Suprapubic skin (tissue), 4 donors: ENCODE measurements around the gene RAB27B. TPM values are rescaled to one million over a fixed set of nuclear protein-coding genes. Genes with fewer than 3 reads are reported as not detected.
"Not testable (repeated sequence)": the region's sequence is repeated elsewhere in the genome, so short reads cannot be mapped to it uniquely, and the experiment has no call there.

ENCODE experiments used
- DNase-seq, 2 donors: peaks; one replicate each; pipeline ENCODE4 v3.0.0-alpha.2; 2019; ENCODE audit warnings: low spot score in 2 of 2
- H3K27ac ChIP-seq: fragments of 200-600 bp; sonication (generic); one replicate; pipeline ENCODE4 v1.5.1; 2019
- H3K27me3 ChIP-seq: fragments of 200-600 bp; sonication (generic); one replicate; pipeline ENCODE4 v1.5.1; 2019
- H3K36me3 ChIP-seq: fragments of 200-600 bp; sonication (generic); one replicate; pipeline ENCODE4 v1.5.1; 2019
- H3K4me1 ChIP-seq: fragments of 200-600 bp; sonication (generic); one replicate; pipeline ENCODE4 v1.5.1; 2019
- H3K4me3 ChIP-seq: fragments of 200-600 bp; sonication (generic); one replicate; pipeline ENCODE4 v1.5.1; 2019; ENCODE audit warnings: mild to moderate bottlenecking
- H3K9me3 ChIP-seq: fragments of 200-600 bp; sonication (generic); one replicate; pipeline ENCODE4 v1.5.1; 2019
- CTCF ChIP-seq, 2 donors: fragments of 200-600 bp in 1 of 2; fragments of 450-650 bp in 1 of 2; sonication (generic) in 1 of 2; IDR thresholded peaks; one replicate each; pipeline ENCODE4 v1.5.1; 2016 to 2019; ENCODE audit warnings: antibody characterized with exemption in 2 of 2, mild to moderate bottlenecking in 1 of 2, moderate library complexity in 1 of 2
- EP300 ChIP-seq: sonication (generic); formaldehyde crosslinking; IDR thresholded peaks from one replicate; pipeline ENCODE4 v1.6.1; 2017; ENCODE audit warnings: antibody characterized with exemption
- POLR2A ChIP-seq, 2 donors: fragments of 450-650 bp; IDR thresholded peaks; one replicate each; pipeline ENCODE4 v1.6.1; 2017; ENCODE audit warnings: antibody characterized with exemption in 2 of 2, mild to moderate bottlenecking in 2 of 2, moderate library complexity in 2 of 2
- POLR2AphosphoS5 ChIP-seq, 3 donors: sonication (generic); formaldehyde crosslinking; IDR thresholded peaks; one replicate each; pipeline ENCODE4 v1.6.1; 2017; ENCODE audit warnings: antibody characterized with exemption in 3 of 3
- WGBS: methylation state at CpG from one replicate; pipeline ENCODE4 v1.1.5; 2018; 5-methylcytosine and 5-hydroxymethylcytosine counted together
- total RNA-seq, 4 donors: library from RNA; depleted of rRNA; stranded (reverse); fragments of >200 nt; gene quantifications; one replicate each; pipeline ENCODE4 v1.1.0, GENCODE V29; 2016

Gene RAB27B
- total RNA-seq, 4 donors from 2014 or later, result 18.0 to 32.8 (median 20.6) TPM

DNA sequence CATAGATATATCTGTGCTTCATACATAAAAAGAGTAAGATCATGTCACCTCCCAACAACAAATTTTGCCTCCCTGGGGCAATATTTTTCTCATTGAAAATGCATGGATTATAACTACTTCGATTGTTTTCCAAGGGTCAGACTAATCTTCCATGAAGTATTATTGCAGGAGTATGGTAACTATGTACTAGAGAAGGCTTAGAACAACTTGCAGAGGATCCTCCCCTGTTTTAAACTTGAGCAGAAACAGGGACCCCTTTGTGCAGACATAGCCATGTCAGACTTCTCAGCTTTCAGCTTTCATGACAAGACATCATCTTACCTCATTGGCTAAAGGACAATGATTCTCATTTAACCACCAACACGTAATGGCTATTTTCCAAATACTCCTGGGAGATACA, 13.2 kb upstream of the RAB27B start:
- 78% methylated on average over 2 of the region's 2 CpGs for WGBS
- no peaks in the 10 kb centered on the region for H3K9me3 ChIP-seq
- H3K27me3 ChIP-seq, result no peaks in the 10 kb centered on the region
- no peak overlapping the region for H3K4me3 ChIP-seq
- H3K36me3 ChIP-seq, result no peaks in the 10 kb centered on the region
- no peak for DNase-seq
- TF ChIP-seq CTCF (IDR thresholded peaks at IDR 0.05) (no peak), POLR2AphosphoS5 (IDR thresholded peaks at IDR 0.05) (no peak), POLR2A (IDR thresholded peaks at IDR 0.05) (no peak), EP300 (no peak)
- H3K27ac ChIP-seq, result no peak overlapping the region
- no peaks in the 10 kb centered on the region for H3K4me1 ChIP-seq

GRCh38 chr18:54820785-54821275, 7.4 kb upstream of the RAB27B start:
- H3K4me3 ChIP-seq, result not testable (repeated sequence)
- WGBS, result 88% methylated on average over 2 of the region's 2 CpGs

DNA sequence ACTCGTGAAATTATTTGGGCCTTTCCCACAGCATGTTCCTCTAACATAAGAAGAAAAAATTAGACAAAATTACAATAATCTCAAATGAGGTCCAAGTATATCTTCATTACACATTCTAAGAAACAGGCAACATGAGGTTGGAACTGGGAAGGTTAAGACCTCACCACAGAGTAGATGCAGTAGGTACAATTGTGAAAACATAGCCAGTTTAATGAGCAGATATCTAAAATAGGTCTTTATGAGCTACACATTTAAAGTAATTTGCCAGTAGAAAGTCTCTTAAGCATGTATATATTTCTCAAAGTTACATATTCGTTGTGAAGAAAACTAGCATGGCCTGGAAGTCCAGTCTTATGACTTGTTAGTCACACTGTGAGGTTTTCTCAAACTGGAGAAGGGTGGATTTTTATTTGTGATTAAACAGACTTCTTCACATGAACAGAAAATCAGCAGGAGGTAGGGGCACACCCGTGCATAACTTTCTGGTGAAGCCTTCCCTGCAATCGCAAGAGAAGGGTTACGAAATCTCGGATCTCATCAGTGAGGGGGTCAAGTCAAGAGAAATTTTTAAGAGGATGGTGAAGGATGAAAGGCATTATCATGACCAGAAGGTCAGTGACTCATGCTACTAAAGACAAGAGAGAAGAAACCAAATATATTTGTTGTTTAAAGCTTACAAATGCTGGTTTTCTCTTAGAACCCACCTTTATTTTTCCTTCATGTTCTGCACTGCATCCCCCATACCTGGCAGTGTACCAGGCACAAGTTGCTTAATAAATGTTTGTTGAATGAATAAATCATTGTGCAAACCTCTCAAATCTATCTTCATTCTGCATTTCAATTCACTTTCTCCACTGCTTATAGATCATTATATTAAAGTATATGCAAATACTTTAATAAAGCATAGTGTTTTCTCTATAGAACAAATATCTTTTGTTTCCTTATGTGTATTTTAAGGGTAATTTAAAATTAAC, 5.1 kb upstream of the RAB27B start:
- TF ChIP-seq EP300 (no peak), POLR2A (IDR thresholded peaks at IDR 0.05) (no peak), POLR2AphosphoS5 (IDR thresholded peaks at IDR 0.05) (no peak), CTCF (IDR thresholded peaks at IDR 0.05) (no peak)
- no peak for DNase-seq
- 73% methylated on average over 6 of the region's 6 CpGs for WGBS
- Histone ChIP-seq H3K4me1 (peaks cover 4% of the 10 kb centered on the region), H3K9me3 (no peaks in the 10 kb centered on the region), H3K4me3 (no peak overlapping the region), H3K27me3 (no peaks in the 10 kb centered on the region), H3K36me3 (no peaks in the 10 kb centered on the region), H3K27ac (no peak overlapping the region)

More at GRCh38 chr18:54820785-54821275, 7.4 kb upstream of the RAB27B start:
- not testable (repeated sequence) for H3K9me3 ChIP-seq, H3K4me1 ChIP-seq, H3K27me3 ChIP-seq, DNase-seq, H3K36me3 ChIP-seq, H3K27ac ChIP-seq

- no peak overlapping the region for H3K4me3 ChIP-seq
Measured at GRCh38 chr18:54824761-54825160, 3.5 kb upstream of the RAB27B start.

GRCh38 chr18:54825601-54826344, 2.5 kb upstream of the RAB27B start:
- Histone ChIP-seq H3K9me3 (no peaks in the 10 kb centered on the region), H3K27ac (no peak overlapping the region), H3K4me3 (no peak overlapping the region), H3K36me3 (no peaks in the 10 kb centered on the region), H3K4me1 (peaks cover 21% of the 10 kb centered on the region), H3K27me3 (no peaks in the 10 kb centered on the region)
- TF ChIP-seq CTCF (IDR thresholded peaks at IDR 0.05) (no peak), EP300 (no peak), POLR2AphosphoS5 (IDR thresholded peaks at IDR 0.05) (no peak), POLR2A (IDR thresholded peaks at IDR 0.05) (no peak)
- WGBS, result 72% methylated on average over 2 of the region's 2 CpGs
- DNase-seq, result no peak

More at GRCh38 chr18:54824761-54825160, 3.5 kb upstream of the RAB27B start:
- Histone ChIP-seq H3K27me3 (no peaks in the 10 kb centered on the region), H3K4me1 (peaks cover 17% of the 10 kb centered on the region), H3K36me3 (no peaks in the 10 kb centered on the region), H3K9me3 (no peaks in the 10 kb centered on the region), H3K27ac (no peak overlapping the region)
- DNase-seq, result no peak
- 83% methylated on average over 1 of the region's 1 CpG for WGBS
- TF ChIP-seq POLR2AphosphoS5 (IDR thresholded peaks at IDR 0.05), result no peak
- no peak for TF ChIP-seq POLR2A (IDR thresholded peaks at IDR 0.05)
- no peak for TF ChIP-seq EP300
- no peak for TF ChIP-seq CTCF (IDR thresholded peaks at IDR 0.05)
